GM18498 (cell line): ENCODE data around the gene PCSK5.
"Not testable (repeated sequence)": the region's sequence is repeated elsewhere in the genome, so short reads cannot be mapped to it uniquely, and the experiment has no call there.

Experiments
- ATAC-seq: cut with Tn5 transposase; IDR thresholded peaks from one replicate; pipeline ENCODE4 v1.9.1; 2021; ENCODE audit warnings: mild to moderate bottlenecking, moderate library complexity; ENCODE audit not compliant: unreplicated experiment

Gene PCSK5

DNA sequence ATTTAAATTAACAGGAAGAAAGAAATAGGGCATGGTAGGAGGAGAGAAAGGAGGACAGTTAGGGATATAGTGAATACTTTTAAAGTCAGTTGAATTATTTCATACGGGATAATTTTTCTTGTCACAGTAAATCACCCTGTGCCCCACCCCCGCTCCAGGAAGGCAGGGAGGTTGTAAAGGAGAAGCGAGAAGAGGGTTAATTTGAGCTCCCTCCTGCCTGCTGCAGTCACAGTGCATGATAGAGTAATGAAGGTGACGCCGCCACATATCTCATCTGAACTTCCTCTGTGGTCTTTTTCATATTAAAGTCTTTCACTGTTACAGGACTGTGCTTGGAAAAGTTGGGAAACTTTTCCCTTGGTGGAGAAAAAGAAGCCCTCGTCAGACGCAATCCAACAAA is 896 bp upstream of the PCSK5 start:
- no peak for ATAC-seq

DNA sequence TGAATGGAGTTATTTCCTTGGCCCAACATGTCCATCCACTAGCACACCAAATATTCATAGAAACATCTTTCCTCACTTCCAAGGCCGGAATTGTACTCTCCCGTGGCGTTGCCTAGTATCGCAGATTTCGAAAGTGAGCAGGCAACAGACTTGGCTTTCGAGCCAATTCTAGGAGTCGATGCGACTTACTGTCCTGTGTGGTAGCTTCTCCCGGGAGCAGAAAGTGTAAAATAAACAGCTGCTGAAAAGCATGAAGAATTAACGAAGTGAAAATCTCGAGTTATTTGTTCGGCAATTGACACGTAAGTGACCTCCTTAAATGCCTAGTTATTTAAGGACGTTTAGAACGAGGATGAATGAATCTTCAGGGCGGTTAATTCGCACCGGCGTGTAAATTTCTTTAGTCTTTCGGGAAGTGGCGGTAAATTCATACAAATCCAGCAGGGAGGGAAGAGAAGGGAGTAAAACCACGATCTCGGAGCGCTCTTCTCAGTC is 449 bp upstream of the PCSK5 start:
- peak; percentile 12 for ATAC-seq

DNA sequence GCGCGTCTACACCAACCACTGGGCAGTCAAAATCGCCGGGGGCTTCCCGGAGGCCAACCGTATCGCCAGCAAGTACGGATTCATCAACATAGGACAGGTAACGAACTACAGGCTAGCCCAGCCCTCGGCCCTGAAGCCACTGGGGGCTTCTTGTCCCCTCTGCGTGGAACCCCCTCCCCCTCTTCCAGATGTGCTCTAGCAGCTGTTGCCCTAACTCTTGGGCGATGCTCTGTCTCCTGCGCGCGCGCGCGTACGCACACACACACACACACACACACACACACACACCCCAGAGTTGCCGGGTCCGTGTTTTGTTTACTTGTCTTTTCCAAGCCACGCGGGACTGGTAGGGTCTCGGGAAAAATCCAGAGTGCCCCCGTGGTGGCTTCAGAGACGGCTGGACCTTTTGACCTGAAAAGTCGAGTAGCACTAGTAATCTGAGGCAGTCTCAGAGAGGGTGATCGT is 836 bp downstream of the PCSK5 start:
- no peak for ATAC-seq

DNA sequence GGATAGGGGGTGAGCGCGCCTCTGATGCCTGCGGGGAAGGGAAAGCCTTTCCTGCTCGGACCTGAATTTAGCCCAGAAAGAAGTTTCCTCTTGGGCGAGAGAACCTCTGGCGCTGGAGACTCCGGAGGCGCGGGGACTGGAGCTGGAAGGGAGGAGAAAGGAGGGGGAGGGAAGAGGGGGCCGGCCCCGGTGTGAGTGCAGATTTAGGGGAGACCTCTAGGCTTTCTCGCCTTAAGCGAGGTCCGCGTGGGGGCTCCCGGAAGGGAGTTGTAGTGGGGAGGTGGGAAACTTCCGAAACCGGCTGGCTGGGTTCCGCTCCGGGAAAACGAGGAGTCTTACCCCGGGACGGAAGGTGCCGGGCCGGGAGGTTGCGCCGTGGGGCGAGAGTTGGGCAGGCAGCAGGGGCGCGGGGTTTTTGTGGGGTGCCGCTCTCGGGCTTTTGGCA is 1.3 kb downstream of the PCSK5 start:
- no peak for ATAC-seq

- ATAC-seq: no peak
Observed at GRCh38 chr9:75892216-75892911, 1.9 kb downstream of the PCSK5 start.

DNA sequence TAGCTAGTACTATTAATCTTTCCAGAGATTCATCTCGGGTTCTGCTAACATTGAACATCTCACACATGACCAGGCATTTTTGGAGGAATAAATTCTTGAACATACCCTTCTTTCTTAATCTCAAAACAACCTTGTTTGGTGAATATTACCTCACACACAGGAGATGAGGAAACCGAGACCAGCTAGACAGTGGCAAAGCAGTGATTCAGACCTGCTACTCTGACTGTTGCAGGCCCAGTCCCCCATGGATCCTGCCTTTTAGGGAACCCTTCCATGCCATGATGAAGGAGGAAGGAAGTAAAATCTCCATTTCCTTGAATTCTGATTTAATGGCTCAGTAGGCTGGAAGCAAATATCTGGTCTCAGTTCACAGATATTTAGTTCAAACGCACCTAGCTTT is 2.6 kb downstream of the PCSK5 start:
- ATAC-seq: no peak

- ATAC-seq: no peak
Observed at GRCh38 chr9:75894566-75894965, 4.1 kb downstream of the PCSK5 start.

GRCh38 chr9:75895112-75895511 is 4.6 kb downstream of the PCSK5 start:
- ATAC-seq: no peak

- no peak for ATAC-seq
Observed at GRCh38 chr9:75896193-75896592, 5.7 kb downstream of the PCSK5 start.

DNA sequence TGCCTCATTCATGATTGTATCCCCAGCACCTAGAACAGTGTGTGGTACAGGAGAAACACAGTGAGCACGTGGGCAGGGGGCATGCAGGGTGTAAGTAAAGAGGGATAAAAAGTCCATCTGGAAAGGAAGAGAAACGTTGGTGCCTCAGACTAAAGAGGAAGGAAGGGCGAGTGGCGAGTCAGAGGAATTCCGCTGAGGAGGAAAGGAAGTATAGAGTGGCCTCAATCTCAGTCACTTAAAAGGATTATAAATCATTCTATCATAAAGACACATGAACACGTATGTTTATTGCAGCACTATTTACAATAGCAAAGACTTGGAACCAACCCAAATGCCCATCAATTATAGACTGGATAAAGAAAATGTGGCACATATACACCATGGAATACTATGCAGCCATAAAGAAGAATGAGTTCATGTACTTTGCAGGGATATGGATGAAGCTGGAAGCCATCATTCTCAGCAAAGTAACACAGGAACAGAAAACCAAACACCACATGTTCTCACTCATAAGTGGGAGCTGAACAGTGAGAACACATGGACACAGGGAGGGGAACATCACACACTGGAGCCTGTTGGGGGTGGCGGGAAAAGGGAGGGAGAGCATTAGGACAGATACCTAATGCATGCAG is 10.5 kb downstream of the PCSK5 start:
- ATAC-seq: not testable (repeated sequence)

DNA sequence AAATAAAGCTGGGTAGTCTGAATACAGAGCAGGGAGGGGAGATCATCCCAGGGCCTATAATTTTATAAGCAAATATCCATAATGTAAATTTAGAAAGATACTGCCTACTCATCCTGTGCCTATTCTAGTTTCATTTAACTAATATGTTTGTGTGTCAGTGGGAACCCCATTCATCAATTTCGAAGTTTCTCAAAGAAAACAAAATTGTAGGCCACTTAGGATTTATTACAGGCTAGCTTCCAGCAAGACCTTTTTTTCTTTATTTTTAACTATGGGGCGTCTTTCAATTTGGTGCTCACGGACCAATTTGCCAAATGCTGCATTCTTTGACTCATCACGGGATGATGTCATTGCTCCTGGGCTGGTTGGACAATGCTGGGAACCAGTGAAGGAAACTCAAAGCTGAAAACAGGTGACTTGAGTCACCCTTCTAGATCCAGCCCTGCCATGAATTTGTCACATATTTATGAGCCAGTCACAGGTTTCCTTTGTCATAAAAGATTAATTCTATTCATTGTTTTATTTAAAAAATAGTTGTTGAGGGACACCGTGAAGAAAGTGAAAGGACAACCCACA is 13.4 kb downstream of the PCSK5 start:
- no peak for ATAC-seq

- no peak for ATAC-seq
Observed at GRCh38 chr9:75904364-75904763, 13.9 kb downstream of the PCSK5 start.

GRCh38 chr9:75906531-75906930 is 16.1 kb downstream of the PCSK5 start:
- no peak for ATAC-seq

DNA sequence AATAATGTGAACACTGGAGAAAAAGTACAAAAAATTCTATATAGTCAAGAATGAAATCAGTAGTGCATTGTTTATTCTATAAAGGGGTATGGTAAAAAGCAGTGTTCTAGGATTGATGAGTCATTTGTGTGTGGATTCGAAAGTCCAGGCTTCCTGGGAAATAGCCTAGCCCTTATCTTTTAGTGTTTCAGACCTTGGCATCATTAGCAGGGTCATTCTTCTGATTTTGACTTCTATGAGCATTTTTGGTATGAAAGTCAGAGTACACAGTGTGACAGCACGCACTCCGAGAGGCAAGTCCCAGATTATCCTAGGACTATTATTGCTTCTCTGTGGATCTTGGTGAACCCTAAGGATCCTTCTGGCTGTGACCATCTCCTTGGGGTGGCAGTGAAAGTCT is 16.9 kb downstream of the PCSK5 start:
- no peak for ATAC-seq

DNA sequence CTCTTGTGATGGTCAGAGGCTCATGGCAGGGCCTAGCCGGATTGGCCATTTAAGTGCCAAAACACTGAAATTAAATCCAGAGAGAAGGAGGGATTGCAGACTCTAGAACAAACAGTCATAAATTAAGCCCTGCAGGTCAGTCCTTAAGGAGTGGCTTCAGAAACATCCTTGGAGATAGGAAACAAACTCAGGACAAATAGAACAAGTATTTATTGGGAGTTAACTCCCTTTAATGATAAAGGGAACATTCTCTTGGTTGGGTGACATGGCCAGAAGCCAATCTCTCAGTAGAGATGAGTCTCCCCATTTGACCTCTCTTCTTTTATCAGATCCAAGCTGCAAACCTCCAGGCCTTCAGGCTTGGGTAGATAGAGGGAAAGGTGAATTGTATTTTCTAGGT is 17.4 kb downstream of the PCSK5 start:
- no peak for ATAC-seq

GRCh38 chr9:75909776-75910175 is 19.3 kb downstream of the PCSK5 start:
- ATAC-seq: no peak

DNA sequence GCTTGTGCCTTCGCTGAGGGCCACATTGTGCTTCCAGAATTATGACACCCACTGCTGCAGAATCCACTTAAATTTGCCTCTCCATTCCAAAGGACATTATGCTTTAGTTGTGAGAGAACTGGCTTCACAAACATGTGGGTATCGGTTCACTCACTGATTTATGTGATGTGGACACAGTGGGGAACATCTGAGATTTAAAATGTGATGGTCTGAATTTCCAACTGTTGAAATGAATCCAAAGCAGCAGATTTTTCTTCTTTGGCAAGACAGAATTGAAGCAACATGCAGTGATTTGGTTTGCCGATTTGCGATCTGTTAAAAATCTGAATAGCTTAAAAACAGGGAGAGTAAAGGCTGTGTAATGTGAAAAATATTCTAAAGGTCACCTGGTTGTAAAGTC is 20.3 kb downstream of the PCSK5 start:
- ATAC-seq: no peak

DNA sequence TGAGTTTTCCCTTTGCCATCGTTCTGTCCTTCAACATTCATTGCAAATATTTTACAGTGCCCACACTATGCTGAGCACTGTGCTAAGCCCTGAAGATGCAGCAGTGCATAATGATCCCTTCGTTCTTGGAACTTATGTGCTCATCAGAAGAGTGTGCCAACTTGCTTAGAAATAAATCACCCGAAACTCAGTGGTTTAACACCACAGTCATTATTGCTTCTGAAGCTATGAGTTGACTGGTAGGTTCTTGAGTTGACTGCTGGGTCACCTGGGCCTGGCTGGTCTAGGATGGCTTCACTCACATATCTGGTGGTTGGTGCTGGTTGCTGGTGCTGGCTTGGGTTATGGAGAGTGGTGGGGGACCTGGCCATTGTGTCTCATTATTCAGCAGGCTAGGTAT is 20.9 kb downstream of the PCSK5 start:
- no peak for ATAC-seq

DNA sequence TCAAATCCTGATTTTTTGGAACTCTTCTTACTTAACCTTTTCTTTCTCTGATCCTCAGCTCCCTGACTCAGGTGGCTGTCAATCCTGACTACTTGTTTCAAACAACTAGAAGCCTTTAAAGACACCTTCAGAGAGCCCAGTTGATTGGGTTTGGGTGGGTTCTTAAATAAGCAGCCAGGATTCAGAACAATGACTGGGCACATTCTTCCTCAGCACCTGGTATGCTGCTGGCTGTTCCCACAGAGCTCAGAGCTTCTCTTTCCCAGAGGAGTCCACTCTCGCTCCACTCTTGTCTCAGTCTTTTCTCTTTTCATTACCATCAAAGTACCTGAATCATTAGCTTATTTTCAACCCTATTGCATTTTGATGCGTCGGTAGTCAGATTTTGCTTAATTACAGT is 22.5 kb downstream of the PCSK5 start:
- no peak for ATAC-seq

DNA sequence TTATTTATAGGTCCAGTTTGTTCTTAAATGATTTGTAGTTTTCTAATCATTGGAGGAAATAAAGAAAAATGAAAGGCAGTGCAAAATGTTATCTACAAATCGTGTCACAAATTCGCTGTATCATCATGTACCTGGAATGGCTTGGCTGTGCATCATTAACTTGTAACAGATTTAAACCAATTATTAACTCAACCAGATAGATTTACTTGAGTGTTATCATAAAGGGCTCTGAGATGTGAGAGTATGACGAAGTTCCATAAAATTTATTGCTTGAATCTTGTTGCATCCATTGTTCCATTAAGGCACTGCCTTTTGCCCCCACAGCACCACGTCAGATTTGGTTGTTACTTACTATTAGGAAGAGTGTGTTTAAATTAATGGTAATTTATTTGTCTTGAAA is 23.5 kb downstream of the PCSK5 start:
- ATAC-seq: no peak

DNA sequence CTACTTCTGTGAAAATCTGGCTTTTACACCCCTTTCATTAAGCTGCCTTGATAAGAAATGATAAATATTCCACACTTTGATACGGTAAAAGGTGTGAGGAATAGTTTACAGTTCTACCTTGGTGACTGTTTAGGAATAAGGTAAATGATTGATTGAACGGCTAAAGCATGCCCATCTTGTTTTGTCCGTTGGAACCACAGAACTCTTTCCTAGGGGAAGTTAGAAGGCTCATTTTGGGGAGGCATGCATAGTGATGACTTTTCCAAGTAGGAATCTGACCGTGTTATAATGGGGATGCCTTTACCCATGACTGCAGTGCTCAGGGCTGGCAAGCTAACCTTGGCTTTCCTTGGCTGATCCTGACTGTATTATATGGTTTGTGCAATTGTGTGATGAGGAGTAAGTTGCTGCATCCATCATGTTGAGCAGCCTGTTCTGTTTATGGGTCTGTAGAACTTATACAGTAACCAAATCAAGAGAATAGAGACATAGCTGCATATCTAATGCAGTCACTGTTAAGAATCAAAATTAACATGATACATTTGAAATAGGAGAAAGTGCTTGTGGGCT is 24.5 kb downstream of the PCSK5 start:
- ATAC-seq: no peak

- ATAC-seq: no peak
Observed at GRCh38 chr9:75918154-75918553, 27.7 kb downstream of the PCSK5 start.
